Stomach (tissue), 9 donors: ENCODE data around the gene HIF1AN. TPM values are rescaled to one million over a fixed set of nuclear protein-coding genes. Genes with fewer than 3 reads are reported as not detected.

ENCODE experiments used
- DNase-seq, 2 donors: peaks; one replicate each; pipeline versions ENCODE4 v3.0.0 to v3.0.0-alpha.2; 2013 to 2019
- H3K27ac ChIP-seq, 5 donors: fragments of 200-600 bp in 4 of 5; sonication (generic) in 4 of 5; one replicate each; pipeline ENCODE4 v1.5.1; 2013 to 2019; ENCODE audit warnings: mild to moderate bottlenecking in 1 of 5, moderate library complexity in 1 of 5
- H3K27me3 ChIP-seq, 3 donors: fragments of 200-600 bp; sonication (generic); one replicate each; pipeline ENCODE4 v1.5.1; 2017 to 2019; ENCODE audit warnings: mixed run types in 1 of 3
- H3K36me3 ChIP-seq, 4 donors: fragments of 200-600 bp; sonication (generic); 1 replicate in 3 of 4; 2 replicates in 1 of 4; pipeline ENCODE4 v1.5.1; 2016 to 2019
- H3K4me1 ChIP-seq, 4 donors: fragments of 200-600 bp; sonication (generic); one replicate each; pipeline ENCODE4 v1.5.1; 2016 to 2019
- H3K4me3 ChIP-seq, 4 donors: fragments of 200-600 bp; sonication (generic) in 3 of 4; one replicate each; pipeline ENCODE4 v1.5.1; 2016 to 2019; ENCODE audit warnings: mild to moderate bottlenecking in 1 of 4
- H3K9me3 ChIP-seq, 4 donors: fragments of 200-600 bp; sonication (generic); one replicate each; pipeline ENCODE4 v1.5.1; 2016 to 2019
- EP300 ChIP-seq: sonication (generic); formaldehyde crosslinking; IDR thresholded peaks from one replicate; pipeline ENCODE4 v1.6.1; 2017; ENCODE audit warnings: antibody characterized with exemption
- POLR2A ChIP-seq, 4 donors: fragments of 450-650 bp; IDR thresholded peaks; one replicate each; pipeline ENCODE4 v1.6.1; 2016; ENCODE audit warnings: antibody characterized with exemption in 4 of 4, control low read depth in 2 of 4, mild to moderate bottlenecking in 1 of 4, moderate library complexity in 1 of 4
- POLR2AphosphoS5 ChIP-seq, 3 donors: sonication (generic); formaldehyde crosslinking; IDR thresholded peaks; one replicate each; pipeline ENCODE4 v1.6.1; 2016; ENCODE audit warnings: antibody characterized with exemption in 3 of 3
- WGBS, 5 donors: extraction: QIAGEN DNeasy Blood & Tissue Kit in 3 of 5; methylation state at CpG; one replicate each; pipeline versions ENCODE4 v1.1.5 to v1.1.7; 2013 to 2018; 5-methylcytosine and 5-hydroxymethylcytosine counted together
- intact Hi-C: fragments of 100-400 bp; cut with DNase I; formaldehyde crosslinking; loops from one replicate; pipeline ENCODE4 v1.15.1; 2023; ENCODE audit warnings: low total_unique reads
- polyA plus RNA-seq, 3 donors: library from polyadenylated mRNA; stranded (reverse); fragments of 200-250 nt; gene quantifications; one replicate each; pipeline ENCODE4 v1.2.3, GENCODE V29; 2013
- total RNA-seq, 5 donors: library from RNA; depleted of rRNA; stranded (reverse); fragments of >200 nt; gene quantifications; one replicate each; pipeline versions ENCODE4 v1.1.0 to v1.2.3, GENCODE V29; 2014 to 2016
- TF ChIP-seq, protein P1 (sequence below), 7 experiments: fragments of 450-650 bp in 4 of 7; fragments of 200-600 bp in 3 of 7; sonication (generic) in 3 of 7; IDR thresholded peaks; one replicate each; pipeline ENCODE4 v1.5.1; 2016 to 2019; ENCODE audit warnings: antibody characterized with exemption in 7 of 7, control low read depth in 2 of 7, mild to moderate bottlenecking in 1 of 7
- donor health status: healthy with polysubstance abuse.
- donor health status: Bipolar disorder and iron deficiency.
- donor health status: healthy.

The HIF1AN gene
- total and polyA plus RNA-seq, 8 donors = 3.2 to 19.6 (median 6.3) TPM

DNA sequence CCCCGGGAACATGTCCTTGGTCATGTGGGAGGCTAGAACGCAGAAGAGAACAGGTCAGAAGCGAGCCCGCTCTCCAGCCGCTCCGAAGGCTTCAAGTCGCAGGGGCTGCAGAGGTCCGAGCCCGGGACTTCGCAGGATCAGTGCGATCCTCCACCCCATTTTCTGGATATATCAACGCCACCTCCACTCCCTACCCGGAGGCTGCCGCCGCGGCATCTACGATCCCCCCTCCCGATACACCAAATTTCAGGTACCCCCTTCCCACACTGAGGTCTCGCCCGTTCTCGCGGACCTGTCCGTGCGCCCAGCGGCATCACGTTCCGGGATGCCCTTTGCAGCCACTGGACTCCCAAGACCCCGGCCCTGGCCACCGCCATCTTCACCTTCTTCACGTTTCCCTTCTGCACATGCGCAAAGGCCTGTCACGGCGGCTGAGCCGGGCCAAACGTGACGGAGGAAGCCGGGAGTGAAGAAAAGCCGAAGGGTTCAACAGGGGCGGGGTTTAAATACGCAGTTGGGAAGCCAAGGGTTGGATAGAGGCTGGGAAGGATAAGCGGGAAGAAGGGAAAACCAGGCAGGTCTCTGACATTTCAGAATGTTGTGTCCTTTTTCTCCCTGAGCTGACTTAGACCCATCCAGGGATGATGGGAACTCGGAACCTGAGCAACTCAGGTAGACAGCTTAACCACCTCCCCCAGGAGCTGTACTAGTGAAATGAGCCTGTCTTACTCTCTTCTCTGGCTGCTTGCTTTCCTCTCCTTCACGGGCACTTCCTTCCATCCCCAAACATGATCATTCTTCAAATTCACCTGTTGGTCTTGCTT lies 6.1 kb upstream of the HIF1AN start, which contains the start of gene NDUFB8:
TSS of gene NDUFB8 (minus strand) at position 397 of the 824 bp plus-strand sequence. CDS start at position 377, 20 bp downstream.
- Histone ChIP-seq H3K9me3 (no peaks in the 10 kb centered on the region), H3K27me3 (no peaks in the 10 kb centered on the region), H3K27ac (peak within 1 kb of the TSS; percentile 68 to 90 (median 84)), H3K4me1 (peaks cover 10 to 33% (median 25%) of the 10 kb centered on the region in 4 donors), H3K36me3 (peaks cover 27 to 30% (median 29%) of the 10 kb centered on the region in 4 donors), H3K4me3 (peak within 1 kb of the TSS; percentile 82 to 100 (median 90))
- WGBS, 5 donors = 0 to 1% (median 1%) methylated on average over 43 of the region's 43 CpGs
- intact Hi-C loops = no loop called here
- peak; percentile 78 to 95 (median 92) for TF ChIP-seq POLR2AphosphoS5 (IDR thresholded peaks at IDR 0.05)
- TF ChIP-seq POLR2A (IDR thresholded peaks at IDR 0.05) = no peak
- TF ChIP-seq EP300 = no peak
- TF ChIP-seq, protein P1, sequence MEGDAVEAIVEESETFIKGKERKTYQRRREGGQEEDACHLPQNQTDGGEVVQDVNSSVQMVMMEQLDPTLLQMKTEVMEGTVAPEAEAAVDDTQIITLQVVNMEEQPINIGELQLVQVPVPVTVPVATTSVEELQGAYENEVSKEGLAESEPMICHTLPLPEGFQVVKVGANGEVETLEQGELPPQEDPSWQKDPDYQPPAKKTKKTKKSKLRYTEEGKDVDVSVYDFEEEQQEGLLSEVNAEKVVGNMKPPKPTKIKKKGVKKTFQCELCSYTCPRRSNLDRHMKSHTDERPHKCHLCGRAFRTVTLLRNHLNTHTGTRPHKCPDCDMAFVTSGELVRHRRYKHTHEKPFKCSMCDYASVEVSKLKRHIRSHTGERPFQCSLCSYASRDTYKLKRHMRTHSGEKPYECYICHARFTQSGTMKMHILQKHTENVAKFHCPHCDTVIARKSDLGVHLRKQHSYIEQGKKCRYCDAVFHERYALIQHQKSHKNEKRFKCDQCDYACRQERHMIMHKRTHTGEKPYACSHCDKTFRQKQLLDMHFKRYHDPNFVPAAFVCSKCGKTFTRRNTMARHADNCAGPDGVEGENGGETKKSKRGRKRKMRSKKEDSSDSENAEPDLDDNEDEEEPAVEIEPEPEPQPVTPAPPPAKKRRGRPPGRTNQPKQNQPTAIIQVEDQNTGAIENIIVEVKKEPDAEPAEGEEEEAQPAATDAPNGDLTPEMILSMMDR (IDR thresholded peaks at IDR 0.05) = peak in 1 of 7 experiments; percentile 15
- DNase-seq = peak; percentile 92 to 96

DNA sequence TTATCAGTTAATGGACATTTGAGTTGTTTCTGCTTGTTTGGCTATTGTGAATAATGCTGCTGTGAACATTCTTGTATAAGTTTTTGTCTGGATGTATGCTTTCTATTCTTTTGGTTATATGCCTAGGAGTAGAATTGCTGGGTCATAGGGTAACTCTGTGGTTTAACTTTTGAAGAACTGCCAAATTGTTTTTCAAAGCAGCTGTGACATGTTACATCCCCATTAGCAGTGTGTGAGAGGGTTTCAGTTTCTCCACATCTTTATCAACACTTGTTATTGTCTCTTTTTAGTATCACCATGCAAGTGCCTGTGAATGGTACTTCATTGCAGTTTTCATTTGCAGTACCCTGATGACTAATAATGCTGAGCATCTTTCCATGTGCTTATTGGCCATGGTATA lies 4.0 kb upstream of the HIF1AN start:
- TF ChIP-seq POLR2AphosphoS5 (IDR thresholded peaks at IDR 0.05) (no peak), POLR2A (IDR thresholded peaks at IDR 0.05) (no peak), EP300 (no peak)
- TF ChIP-seq, protein P1 (IDR thresholded peaks at IDR 0.05) = no peak
- intact Hi-C loops = no loop called here

DNA sequence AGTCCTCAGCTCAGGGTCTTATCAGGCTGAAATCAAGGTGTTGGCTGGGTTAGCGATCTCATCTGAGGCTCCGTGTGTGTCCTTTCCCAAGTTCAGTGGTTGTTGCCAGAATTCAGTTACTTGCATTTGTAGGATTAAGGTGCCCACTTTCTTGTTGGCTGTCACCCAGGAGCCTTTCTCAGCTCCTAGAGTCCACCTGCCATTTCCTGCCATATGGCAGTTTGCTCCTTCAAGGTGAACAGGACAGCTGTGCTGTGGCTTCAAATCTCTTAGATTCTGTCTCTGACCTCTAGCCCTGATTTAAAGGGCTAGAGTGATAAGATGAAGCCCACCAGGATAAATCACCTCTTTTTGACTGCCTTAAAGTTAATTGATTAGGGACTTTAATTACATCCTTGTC lies 1.0 kb upstream of the HIF1AN start:
- H3K27me3 ChIP-seq = no peaks in the 10 kb centered on the region
- H3K4me1 ChIP-seq = peaks cover 14 to 51% (median 37%) of the 10 kb centered on the region in 4 donors
- TF ChIP-seq POLR2AphosphoS5 (IDR thresholded peaks at IDR 0.05) (no peak), EP300 (no peak), POLR2A (IDR thresholded peaks at IDR 0.05) (no peak)
- TF ChIP-seq, protein P1 (IDR thresholded peaks at IDR 0.05) = no peak
- WGBS, 5 donors = 57 to 78% (median 63%) methylated on average over 2 of the region's 2 CpGs
- H3K4me3 ChIP-seq = no peak overlapping the region
- DNase-seq = no peak
- peaks cover 7 to 24% (median 19%) of the 10 kb centered on the region in 4 donors for H3K36me3 ChIP-seq
- intact Hi-C loops = no loop called here
- H3K27ac ChIP-seq = peak overlapping the region in 1 of 5 donors; percentile 79
- no peaks in the 10 kb centered on the region for H3K9me3 ChIP-seq

More for the DNA sequence above, 4.0 kb upstream of the HIF1AN start:
- Histone ChIP-seq H3K9me3 (no peaks in the 10 kb centered on the region), H3K27me3 (no peaks in the 10 kb centered on the region), H3K4me3 (no peak overlapping the region), H3K36me3 (peaks cover 6 to 9% (median 9%) of the 10 kb centered on the region in 4 donors), H3K27ac (no peak overlapping the region), H3K4me1 (peaks cover 17 to 50% (median 38%) of the 10 kb centered on the region in 4 donors)
- DNase-seq = no peak

DNA sequence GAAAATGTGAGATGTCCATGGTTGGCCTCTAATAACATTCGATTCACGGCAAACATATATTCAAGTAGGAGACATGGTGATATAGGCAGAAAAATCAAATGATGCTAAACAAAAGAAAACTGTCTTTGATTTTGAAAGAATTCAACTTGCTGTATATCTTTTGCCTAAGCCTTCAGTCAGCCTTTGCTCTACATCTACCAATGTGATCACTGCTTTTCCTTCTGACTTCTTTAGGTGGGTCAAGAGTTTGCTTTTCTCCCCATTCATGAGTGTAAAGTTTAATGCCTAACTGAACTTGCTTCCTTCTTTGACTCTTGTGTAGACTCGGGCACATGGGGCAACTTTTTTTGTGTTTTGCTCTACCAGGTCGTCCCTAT lies 417 bp upstream of the HIF1AN start:
- peaks cover 7 to 30% (median 25%) of the 10 kb centered on the region in 4 donors for H3K36me3 ChIP-seq
- intact Hi-C loops = no loop called here
- no peaks in the 10 kb centered on the region for H3K27me3 ChIP-seq
- H3K9me3 ChIP-seq = no peaks in the 10 kb centered on the region
- H3K4me3 ChIP-seq = peak overlapping the region; percentile 69 to 88 (median 85)
- H3K27ac ChIP-seq = peak overlapping the region in 4 of 5 donors; percentile 77 to 83 (median 80)
- no peak for DNase-seq
- TF ChIP-seq EP300 (no peak), POLR2AphosphoS5 (IDR thresholded peaks at IDR 0.05) (no peak), POLR2A (IDR thresholded peaks at IDR 0.05) (no peak)
- TF ChIP-seq, protein P1 (IDR thresholded peaks at IDR 0.05) = no peak
- 47 to 50% (median 49%) methylated on average over 4 of the region's 4 CpGs for WGBS, 5 donors
- H3K4me1 ChIP-seq = peaks cover 14 to 46% (median 32%) of the 10 kb centered on the region in 4 donors
